GM19463 (cell line): ENCODE results near the gene ENAH.
"Not testable (repeated sequence)": the region's sequence is repeated elsewhere in the genome, so short reads cannot be mapped to it uniquely, and the experiment has no call there.

ENCODE experiments used
- ATAC-seq: cut with Tn5 transposase; IDR thresholded peaks from one replicate; pipeline ENCODE4 v1.9.1; 2021; ENCODE audit warnings: mild to moderate bottlenecking, moderate library complexity; ENCODE audit not compliant: unreplicated experiment

ENAH gene

DNA sequence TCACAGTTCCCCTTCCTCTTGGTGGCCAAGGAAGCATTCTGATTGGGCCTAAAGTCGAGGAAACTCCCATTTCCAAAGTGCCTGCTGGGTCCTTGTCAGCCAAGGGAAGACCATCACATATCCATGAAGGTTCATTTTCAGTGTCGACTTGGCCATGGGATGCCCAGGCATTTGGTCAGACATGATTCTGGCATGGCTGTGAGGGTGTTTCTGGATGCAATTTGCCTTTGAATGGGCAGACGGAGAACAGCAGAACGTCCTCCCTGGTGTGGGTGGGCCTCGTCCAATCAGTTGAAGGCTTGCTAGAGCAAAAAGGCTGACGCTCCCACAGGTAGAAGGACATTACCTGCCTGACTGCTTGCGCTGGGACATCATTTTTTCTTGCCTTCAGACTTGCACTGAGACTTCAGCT is 176.8 kb downstream of the ENAH start:
- ATAC-seq, result no peak

DNA sequence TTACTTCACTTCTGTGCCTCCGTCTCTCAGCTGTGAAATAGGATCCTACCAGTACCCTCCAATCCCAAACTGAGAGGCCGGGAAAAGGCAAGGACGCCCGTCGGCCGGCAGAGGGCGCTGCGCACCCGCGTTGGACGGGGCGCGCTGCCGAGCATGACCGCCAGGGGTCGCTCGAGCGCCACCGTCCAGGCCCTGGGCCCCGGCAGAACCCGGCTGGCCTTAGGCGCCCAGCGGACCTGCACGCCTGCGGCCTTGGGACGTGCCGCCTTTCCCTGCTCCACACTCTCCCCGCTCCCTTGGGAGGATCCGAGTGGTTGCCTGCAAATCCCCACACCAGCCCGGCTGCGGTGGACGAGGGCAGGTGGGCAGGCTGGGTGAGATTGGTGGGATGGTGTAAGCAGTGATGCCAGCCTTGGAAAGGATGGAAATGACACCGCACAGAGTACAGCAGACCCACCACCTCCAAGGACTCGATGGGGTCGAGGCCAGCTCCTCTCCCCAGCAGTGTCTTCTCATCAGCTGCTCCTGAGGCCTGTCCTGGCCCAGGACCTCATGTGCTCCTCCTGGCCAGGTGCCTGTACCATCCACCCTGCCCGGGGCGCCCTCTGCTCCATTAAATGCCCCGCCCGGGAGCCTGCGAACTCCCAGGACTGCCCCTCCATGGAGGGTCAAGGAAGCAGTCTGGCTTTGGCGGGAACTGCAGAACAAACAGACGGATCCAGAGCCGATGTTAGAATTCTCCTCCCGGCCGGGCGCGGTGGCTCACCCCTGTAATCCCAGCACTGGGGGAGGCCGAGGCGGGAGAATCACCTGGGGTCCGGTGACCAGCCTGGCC is 177.7 kb downstream of the ENAH start:
- ATAC-seq, result peak; percentile 57

DNA sequence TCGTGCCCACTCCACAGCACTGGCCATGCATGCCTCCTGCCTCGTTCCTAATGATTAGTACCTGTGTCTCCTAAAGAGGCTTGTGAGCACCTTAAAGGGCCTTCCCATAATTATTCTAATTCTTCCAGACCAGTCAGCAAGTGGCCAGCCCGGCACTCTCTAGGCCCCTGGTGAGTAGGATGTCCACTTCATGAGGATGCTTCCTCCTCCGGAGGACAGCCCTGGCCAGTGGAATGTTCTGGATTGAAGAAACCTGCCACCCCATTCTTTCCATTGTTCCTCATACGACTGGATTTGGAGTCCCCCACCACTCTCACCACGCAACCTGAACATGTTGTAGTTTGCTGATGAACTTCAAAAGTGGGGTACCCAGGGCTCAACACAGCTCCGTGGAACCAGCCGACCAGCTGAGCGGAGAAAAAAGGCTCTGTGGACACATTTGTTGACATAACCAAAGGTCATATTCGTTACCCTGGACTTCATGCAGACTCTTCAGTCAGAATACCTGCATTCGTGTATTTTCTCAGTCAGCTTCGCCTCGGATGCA is 178.4 kb downstream of the ENAH start:
- ATAC-seq, result no peak

- not testable (repeated sequence) for ATAC-seq
These were observed 179.1 kb downstream of the ENAH start for GRCh38 chr1:225473676-225474438.

- ATAC-seq, result not testable (repeated sequence)
These were observed 179.7 kb downstream of the ENAH start for GRCh38 chr1:225473266-225473665.

DNA sequence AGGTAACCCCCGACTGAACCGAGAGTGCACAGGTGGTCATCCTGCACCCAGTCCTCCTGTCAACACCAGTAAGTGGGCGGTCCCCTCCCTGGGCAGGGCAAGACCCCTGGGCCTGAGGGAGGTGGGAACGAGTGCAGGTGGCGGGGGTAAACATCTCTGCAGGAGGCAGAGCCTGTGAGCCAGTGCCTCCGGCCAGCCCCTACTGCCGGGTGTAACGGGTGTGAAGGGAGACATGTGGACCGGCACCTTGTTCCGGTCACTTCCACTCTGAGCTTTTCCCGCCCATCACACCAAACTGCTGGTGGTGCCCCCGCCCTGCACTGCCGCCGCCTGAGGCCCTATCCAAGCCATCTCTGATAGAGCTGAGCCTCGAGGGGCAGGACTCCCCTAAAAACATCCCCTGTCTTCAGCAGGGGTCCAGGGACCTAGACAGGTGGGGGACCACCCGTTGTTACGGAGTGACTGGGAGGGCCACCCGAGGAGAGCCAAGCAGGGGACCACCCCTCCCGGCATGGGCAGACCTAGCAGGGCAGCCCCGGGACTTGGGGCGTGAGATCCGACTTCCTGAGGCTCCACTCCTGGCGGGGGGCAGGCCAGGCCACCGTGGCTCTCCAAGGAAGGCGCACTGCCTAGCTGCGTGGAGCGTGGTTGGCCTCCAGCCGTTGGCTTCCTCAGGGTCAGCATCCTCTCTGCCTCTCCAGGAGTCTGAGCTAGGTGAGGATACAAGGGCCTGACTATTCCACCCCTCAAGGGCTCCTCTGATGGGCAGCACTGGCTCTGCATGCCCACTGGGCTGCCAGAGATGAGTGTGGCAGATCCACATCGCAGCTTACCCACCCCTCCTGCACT is 181.2 kb downstream of the ENAH start:
- ATAC-seq, result no peak

DNA sequence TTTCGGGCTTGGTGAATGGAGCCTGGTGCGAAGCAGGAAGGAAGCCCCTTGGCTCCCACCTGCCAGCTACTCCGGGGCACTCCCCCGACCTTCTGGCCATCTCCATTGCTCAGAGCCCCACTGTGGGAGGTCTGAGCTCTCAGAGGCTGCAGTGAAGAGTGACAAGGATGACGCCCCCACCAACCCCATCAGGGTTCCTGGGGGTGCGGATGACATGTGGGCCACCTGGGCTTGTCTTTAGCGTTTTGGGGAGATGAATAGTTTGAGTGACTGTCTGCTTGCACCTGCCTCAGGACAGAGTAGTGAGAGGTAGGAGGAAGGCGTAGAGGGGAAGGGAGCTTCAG is 181.8 kb downstream of the ENAH start:
- ATAC-seq, result no peak

DNA sequence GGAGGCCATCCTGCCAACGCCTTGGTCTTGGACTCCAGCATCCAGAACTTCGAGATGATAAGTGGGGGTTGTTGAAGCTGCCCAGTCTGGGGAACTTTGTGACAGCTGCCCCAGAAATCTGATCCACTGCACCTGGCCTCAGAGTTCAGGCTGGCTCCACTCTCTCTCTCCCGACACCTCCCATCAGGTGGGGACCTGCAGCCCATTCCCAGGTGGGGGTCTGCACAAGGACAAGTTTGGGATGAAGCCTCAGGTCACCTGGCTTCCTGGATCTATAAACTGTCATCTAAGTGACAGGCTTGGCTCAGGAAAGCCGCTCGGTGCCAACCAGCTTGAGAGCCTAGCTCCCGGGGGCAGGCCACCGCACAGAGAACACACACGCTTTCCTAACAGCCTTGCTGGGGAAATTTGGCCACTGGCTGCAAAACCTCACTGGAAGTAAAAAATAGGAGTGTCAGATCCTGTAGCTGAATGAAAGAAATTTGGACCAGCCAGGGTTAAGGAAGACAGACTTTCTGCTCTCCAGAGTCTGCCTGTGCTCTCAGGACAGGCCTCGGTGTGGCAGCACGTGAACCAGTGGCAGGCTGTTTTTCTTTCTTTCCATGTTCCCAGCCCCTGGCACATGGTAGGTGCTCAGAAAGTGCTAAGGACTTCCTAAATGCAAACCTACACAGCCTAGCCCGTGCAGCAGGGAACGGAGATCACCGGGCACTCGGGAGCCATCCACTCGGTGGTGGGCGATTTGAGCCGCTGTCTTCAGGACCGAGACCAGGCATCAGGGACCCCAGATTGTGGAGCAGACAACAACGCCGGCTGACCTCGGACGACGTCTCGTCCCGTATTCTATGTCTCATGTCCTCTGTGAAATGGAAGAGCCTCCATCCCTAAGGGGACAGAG is 182.5 kb downstream of the ENAH start:
- ATAC-seq, result no peak

DNA sequence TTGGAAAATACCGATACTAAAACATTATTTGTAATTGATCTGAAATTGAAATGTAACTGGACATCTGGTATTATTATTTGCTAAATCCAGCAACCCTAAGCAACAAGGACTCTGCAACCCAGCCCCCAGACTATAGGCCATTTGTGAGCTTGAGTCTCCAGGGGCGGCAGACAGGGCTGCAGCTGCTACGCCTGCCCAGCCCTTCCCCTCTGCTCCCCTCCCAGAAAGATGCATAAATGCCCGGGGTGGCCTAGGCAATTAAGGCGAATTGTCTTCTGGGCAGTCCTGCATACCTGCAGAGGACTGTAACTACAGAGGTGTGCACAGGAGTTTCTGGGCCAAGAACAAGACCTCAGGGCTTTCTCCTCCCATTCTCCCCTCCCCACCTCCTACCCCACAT is 183.9 kb downstream of the ENAH start:
- no peak for ATAC-seq

DNA sequence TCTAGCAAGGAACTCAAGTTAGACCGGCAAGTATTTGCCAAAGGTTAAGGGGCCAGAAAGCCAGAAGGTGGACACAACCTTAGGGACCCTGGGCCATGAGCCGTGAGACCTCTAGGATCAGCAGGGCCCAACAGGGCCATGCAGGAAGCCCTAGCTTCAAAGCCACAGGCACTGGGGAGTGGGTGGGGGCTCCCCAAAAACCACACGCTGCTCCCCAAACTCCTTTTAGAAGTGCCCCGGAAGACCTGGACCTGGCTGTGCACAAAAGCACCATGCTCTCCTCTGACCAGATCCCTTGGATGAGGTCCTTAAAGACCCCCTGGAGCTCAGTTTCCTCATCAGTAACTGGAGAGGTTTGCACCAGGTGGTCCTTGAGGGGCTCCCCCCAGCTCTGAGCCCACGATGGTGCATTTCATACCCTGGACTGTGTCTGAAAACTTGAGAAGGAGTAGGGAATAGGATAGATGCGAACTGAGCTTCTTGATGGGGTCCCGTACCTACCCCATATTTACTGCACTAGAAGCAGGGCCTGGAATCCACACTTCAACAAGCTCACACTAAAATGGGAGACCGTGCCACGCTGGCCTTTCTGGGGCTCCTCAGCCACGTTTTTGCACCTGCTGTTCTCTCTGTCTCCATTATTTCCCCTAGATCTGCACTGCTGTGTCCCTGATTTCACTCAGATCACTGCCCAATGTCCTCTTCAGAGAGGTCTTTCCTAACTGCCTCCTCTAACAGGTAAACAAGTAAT is 184.5 kb downstream of the ENAH start:
- ATAC-seq, result no peak

DNA sequence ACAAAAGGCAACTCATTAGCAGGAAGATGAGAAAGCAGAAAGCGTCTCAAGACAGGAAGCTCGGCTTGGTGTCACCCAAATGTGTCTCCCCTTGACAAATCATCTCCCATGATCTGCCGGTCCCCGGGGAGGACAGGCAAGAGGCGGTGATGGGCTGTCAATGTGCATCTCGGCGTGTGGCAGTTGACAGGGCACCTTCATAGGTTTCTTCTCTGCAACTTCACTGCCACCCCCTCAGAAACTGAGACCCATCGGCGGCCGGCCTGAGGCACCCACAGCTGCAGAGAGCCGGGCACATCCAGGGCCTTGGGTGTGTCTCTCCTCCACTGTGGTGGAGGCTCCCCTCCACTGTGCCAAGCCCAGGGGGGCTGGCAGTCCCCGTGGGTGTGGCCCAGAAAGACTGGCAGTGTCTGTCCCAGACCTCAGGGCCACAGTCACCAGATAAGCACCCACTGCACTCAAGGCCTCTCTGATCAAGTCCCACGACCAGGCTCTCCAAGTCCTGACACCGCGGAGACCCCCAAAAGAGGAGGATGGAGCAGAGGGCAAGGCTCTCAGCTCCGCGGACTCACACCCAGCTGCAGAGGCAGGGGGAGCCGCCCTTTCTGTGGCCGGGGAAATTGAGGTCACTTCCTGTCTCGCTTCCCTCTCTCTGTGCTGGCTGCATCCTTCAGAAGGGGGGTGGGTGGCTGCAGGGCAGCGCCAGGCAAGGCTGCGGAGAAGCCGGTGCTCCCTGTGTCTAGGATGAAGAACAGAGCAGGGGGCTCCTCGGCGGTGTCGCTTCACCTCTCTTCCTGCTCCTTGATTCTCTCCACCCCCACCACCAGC is 185.5 kb downstream of the ENAH start:
- ATAC-seq, result peak; percentile 91

GRCh38 chr1:225466848-225467192 is 186.1 kb downstream of the ENAH start:
- peak; percentile 1 for ATAC-seq

- no peak for ATAC-seq
These were observed 187.0 kb downstream of the ENAH start for GRCh38 chr1:225465793-225466517.

- ATAC-seq, result no peak
These were observed 187.8 kb downstream of the ENAH start for GRCh38 chr1:225464851-225465792.

GRCh38 chr1:225462714-225463574 is 190.0 kb downstream of the ENAH start:
- ATAC-seq, result no peak

- no peak for ATAC-seq
These were observed 190.6 kb downstream of the ENAH start for GRCh38 chr1:225462429-225462713.
